Progenitor cell of endocrine pancreas (in vitro differentiated cells): ENCODE data around the gene KCNIP1. TPM values are rescaled to one million over a fixed set of nuclear protein-coding genes. Genes with fewer than 3 reads are reported as not detected.

Experiments
- DNase-seq: peaks from one replicate; pipeline ENCODE4 v3.0.0; 2021; ENCODE audit warnings: low spot score; ENCODE audit not compliant: unreplicated experiment
- H3K27ac Mint-ChIP-seq: 2 replicates; pipeline ENCODE4 v1.8.0; 2021; ENCODE audit warnings: mild to moderate bottlenecking, moderate library complexity, mixed read lengths
- H3K27me3 Mint-ChIP-seq: 2 replicates; pipeline ENCODE4 v1.8.0; 2021; ENCODE audit warnings: mixed read lengths
- H3K36me3 Mint-ChIP-seq: 2 replicates; pipeline ENCODE4 v1.8.0; 2022; ENCODE audit warnings: mixed read lengths; ENCODE audit not compliant: insufficient read depth
- H3K4me1 Mint-ChIP-seq: 2 replicates; pipeline ENCODE4 v1.8.0; 2021; ENCODE audit warnings: low read depth, mixed read lengths
- H3K4me3 Mint-ChIP-seq: 2 replicates; pipeline ENCODE4 v1.8.0; 2021; ENCODE audit warnings: low read depth, mild to moderate bottlenecking, moderate library complexity, mixed read lengths
- H3K9me3 Mint-ChIP-seq: 2 replicates; pipeline ENCODE4 v1.8.0; 2021; ENCODE audit warnings: low read depth, mixed read lengths
- CTCF ChIP-seq: fragments of 200-600 bp; sonication (generic); IDR thresholded peaks from one replicate; pipeline ENCODE4 v1.5.0; 2021; ENCODE audit warnings: antibody characterized with exemption, mild to moderate bottlenecking; ENCODE audit not compliant: unreplicated experiment
- total RNA-seq: library from RNA; stranded (reverse); gene quantifications from 2 replicates; pipeline ENCODE4 v1.2.1, GENCODE V29; 2021

Gene KCNIP1
- total RNA-seq, 1 donor from 2014 or later, result 18.2 TPM

GRCh38 chr5:170715141-170715540, 211.3 kb downstream of the KCNIP1 start:
- peaks cover 2% of the 10 kb centered on the region for H3K9me3 Mint-ChIP-seq
- H3K27ac Mint-ChIP-seq, result no peak overlapping the region
- DNase-seq, result no peak
- H3K27me3 Mint-ChIP-seq, result peaks cover 8% of the 10 kb centered on the region
- TF ChIP-seq CTCF, result no peak
- H3K4me1 Mint-ChIP-seq, result no peaks in the 10 kb centered on the region
- no peaks in the 10 kb centered on the region for H3K36me3 Mint-ChIP-seq
- no peak overlapping the region for H3K4me3 Mint-ChIP-seq

DNA sequence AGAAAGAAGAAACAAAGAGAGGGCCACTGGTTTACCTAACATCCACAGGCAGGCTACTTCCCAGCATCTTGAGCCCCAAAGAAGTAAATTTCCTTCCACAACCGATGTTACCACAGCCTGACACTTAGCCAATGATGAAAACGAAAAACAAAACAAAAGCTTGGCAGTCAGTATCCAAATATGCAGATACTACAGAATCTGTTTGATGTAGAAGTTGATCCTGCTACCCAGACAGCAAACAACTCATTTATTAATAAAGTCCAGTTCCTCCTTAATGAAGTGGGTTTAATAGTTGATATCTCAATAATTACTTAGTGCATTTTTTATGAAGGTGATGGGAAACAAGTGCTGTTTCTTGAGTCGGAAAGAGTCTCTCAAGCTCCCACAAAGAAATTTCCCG, 212.6 kb downstream of the KCNIP1 start:
- no peak for TF ChIP-seq CTCF
- peaks cover 12% of the 10 kb centered on the region for H3K27me3 Mint-ChIP-seq
- no peak overlapping the region for H3K27ac Mint-ChIP-seq
- no peak overlapping the region for H3K4me3 Mint-ChIP-seq
- no peaks in the 10 kb centered on the region for H3K4me1 Mint-ChIP-seq
- H3K36me3 Mint-ChIP-seq, result no peaks in the 10 kb centered on the region
- no peak for DNase-seq
- H3K9me3 Mint-ChIP-seq, result no peaks in the 10 kb centered on the region

DNA sequence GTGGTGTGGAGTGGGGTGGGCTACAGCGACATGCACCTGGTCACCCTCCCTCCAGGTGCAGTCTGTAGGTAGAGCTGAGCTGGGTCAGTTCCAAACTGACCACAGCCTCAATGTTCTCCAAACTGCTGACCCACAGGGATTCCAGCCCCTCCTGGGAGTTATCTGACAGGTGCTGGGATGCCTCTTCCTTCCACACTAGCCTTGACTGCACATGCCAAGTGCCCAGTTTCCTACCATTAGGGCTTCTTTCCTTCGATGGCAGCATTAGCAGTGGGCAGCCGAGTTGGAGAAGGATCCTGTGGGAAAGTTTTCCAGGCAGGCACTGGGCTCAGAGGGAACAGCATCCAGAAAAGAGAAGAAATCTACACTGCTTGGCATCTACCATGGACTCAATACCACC, 215.7 kb downstream of the KCNIP1 start:
- no peak for DNase-seq
- Mint-ChIP-seq H3K9me3 (no peaks in the 10 kb centered on the region), H3K36me3 (peaks cover 5% of the 10 kb centered on the region), H3K4me3 (no peak overlapping the region), H3K27ac (no peak overlapping the region), H3K27me3 (peaks cover 12% of the 10 kb centered on the region), H3K4me1 (no peaks in the 10 kb centered on the region)
- no peak for TF ChIP-seq CTCF

- H3K27ac Mint-ChIP-seq, result no peak overlapping the region
- DNase-seq, result no peak
- TF ChIP-seq CTCF, result no peak
- H3K4me3 Mint-ChIP-seq, result no peak overlapping the region
- no peaks in the 10 kb centered on the region for H3K9me3 Mint-ChIP-seq
- H3K36me3 Mint-ChIP-seq, result peaks cover 5% of the 10 kb centered on the region
- peaks cover 12% of the 10 kb centered on the region for H3K27me3 Mint-ChIP-seq
- no peaks in the 10 kb centered on the region for H3K4me1 Mint-ChIP-seq
Observed at GRCh38 chr5:170720179-170720578, 216.4 kb downstream of the KCNIP1 start.

DNA sequence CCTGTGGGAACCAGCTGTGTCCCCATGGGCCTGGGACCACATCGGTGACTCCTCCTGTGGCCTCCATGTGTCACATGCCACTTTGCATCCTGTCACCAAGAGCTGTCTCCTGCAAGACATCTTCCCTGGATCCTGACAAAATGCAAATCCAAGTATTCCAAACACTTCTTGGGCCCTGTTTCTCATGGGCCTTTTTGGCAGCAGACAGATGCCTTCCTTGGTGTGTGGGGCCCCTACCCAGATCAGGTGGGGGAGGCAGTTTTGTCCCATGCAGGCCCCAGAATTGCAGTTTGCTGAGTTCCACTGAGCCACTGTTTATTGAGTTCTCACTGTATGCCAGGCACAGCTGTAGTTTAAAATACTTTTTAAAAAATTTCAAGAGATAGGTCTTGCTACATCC, 217.2 kb downstream of the KCNIP1 start:
- no peak for DNase-seq
- H3K9me3 Mint-ChIP-seq, result no peaks in the 10 kb centered on the region
- peaks cover 5% of the 10 kb centered on the region for H3K36me3 Mint-ChIP-seq
- H3K4me1 Mint-ChIP-seq, result no peaks in the 10 kb centered on the region
- no peak overlapping the region for H3K27ac Mint-ChIP-seq
- TF ChIP-seq CTCF, result no peak
- no peak overlapping the region for H3K4me3 Mint-ChIP-seq
- H3K27me3 Mint-ChIP-seq, result peaks cover 9% of the 10 kb centered on the region
